GM12873 (cell line): ENCODE measurements around the gene NAPA.

ENCODE experiments used
- TF ChIP-seq, protein P1 (sequence below): IDR thresholded peaks from 2 replicates; pipeline ENCODE4 v1.5.1; 2012; ENCODE audit warnings: low read depth, mild to moderate bottlenecking, moderate library complexity, low read length, control low read depth; ENCODE audit not compliant: insufficient read depth; ENCODE audit errors: missing control alignments

Gene NAPA

DNA sequence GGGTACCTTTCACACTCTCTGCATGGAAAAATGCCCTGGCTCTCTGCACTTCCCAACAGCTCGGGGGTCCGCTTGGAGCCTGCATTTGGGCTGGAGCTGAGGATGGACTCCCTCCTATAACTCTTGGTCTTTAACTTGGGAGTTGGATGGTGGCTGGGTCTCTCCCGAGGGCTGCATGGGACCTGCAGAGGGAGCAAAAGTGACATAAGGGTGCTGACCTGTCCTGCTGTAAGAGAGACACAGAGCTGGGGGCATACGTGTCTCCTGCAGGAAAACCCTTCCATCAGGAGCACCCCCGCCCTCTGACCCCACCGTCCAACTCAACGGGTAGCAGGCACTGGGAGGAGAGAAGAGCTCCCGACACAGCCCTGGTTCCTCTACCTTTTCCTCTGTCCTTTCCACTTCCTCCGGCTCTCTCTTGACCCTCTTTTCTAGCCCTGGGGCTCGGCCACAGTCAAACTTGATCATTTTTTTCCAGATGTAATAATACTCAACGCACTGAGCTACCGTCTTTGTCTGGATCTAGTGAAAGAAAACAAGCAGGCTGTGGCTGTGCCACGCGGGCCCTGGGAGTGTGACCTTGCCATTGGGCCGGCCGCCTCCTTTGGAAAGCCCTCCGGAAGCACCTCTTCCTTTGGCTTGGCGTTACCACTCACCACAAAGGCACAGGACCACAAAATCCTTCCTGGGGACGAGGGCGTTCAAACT lies 6.8 kb upstream of the NAPA start:
- TF ChIP-seq, protein P1, sequence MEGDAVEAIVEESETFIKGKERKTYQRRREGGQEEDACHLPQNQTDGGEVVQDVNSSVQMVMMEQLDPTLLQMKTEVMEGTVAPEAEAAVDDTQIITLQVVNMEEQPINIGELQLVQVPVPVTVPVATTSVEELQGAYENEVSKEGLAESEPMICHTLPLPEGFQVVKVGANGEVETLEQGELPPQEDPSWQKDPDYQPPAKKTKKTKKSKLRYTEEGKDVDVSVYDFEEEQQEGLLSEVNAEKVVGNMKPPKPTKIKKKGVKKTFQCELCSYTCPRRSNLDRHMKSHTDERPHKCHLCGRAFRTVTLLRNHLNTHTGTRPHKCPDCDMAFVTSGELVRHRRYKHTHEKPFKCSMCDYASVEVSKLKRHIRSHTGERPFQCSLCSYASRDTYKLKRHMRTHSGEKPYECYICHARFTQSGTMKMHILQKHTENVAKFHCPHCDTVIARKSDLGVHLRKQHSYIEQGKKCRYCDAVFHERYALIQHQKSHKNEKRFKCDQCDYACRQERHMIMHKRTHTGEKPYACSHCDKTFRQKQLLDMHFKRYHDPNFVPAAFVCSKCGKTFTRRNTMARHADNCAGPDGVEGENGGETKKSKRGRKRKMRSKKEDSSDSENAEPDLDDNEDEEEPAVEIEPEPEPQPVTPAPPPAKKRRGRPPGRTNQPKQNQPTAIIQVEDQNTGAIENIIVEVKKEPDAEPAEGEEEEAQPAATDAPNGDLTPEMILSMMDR: no peak

DNA sequence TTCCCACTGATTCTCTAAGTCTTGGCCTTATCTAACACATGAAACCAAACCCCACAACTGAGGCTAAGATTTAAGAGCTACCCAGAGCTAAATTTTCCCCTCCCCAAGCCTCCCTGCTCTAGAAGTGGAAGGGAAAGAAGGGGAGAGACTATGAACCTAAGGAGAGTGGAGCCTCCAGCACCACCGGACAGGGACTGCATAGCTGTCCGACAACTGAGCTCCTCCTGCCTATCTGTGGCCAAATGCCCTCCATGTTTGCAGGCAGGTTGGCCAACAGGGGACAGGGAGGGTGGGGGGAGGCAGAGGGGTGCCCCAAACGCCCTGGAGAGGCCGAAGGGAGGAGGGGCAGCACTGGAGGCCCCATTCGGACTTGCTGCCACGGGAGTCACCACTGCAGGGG lies 6.0 kb upstream of the NAPA start:
- TF ChIP-seq, protein P1: no peak

DNA sequence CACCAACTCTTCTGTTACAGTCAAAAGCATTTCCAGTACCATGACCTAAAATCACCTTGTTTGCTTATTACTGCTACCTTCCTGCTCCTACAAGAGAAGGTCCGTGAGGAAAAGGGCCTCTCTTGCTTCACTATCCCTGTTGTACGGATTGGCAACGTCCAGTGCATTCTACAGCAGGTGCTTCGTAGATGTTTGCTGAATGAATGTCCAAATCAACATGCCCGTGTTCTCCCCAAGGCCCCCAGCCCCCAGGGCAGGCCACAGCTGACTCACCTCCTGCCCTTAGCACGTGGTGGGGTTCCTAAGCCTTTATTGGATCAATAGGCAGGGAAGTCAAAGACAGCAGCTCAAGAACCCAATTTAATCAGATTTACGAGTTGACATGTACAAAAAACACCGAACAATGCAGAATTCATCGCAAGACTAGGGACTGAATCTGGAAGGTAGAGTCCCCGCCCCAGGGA lies 5.5 kb upstream of the NAPA start:
- TF ChIP-seq, protein P1: no peak

DNA sequence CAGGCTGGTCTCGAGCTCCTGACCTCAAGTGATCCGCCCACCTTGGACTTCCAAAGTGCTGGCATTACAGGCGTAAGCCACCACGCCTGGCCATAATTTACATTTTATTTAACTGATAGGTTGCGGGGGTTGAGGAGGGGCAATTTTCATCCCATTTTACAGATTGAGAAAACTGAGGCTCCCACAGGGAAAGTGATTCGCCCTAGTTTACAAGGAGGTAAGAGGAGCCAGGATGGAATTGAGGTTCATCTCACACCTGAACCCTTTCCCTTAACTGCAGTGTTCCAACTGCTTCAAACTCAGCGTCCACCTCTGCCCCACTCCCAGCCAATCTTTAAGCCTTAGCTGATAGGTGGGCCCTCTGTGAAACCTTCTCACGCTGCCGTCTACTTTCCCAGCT lies 4.0 kb upstream of the NAPA start:
- TF ChIP-seq, protein P1: no peak

DNA sequence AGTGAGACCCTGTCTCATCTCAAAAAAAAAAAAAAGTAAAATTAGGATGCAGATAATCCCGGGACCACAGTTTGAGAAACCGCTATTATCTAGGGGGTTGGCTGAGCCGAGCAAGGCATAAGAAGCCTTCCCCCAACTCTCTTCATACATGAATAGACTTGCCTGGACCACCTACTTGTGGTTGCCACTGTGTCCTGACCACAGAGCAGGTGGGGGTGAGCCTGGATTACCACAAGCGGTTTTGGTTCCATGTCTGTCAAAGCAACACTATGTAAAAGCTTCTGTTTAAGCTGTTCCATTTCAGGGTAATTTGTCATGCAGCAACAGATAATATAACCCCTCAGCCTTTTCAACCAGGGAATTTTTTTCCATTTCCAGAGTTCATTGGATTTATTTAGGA lies 3.3 kb upstream of the NAPA start:
- TF ChIP-seq, protein P1: no peak

DNA sequence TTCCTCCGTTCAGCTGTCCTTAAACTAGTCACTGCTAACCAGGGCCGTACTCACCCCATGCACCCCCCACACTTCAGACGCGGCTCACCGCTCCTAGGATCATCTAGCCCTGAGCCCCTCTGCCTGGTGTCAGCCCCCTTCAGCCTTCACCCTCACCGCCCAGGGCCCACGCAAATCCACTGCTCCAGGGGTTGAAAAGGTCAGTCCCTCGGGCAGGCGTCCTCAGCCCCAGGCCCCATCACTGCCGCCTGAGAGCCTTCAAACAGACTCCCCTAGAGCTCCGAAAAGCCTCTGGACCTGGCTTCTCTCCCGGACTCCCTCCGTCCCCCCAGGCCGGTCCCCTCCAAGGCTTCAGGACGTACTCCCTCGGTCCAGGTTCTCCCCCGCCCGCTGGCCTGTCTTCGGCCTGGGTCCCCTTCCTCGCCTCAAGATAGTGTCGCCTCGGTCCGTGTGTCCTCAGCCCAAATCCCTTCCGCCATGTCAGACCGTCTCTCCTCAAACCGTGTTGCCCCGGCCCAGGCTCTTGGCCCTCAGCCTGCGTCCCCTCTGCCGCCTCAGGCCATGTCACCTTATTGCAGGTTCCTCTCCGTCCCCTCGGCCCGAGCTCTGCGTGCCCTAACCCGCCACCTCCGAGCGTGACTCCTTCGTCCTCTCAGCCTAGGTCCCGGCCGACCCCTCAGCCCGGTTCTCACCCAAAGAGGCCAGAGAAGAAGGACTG lies 553 bp downstream of the NAPA start:
- TF ChIP-seq, protein P1: no peak

DNA sequence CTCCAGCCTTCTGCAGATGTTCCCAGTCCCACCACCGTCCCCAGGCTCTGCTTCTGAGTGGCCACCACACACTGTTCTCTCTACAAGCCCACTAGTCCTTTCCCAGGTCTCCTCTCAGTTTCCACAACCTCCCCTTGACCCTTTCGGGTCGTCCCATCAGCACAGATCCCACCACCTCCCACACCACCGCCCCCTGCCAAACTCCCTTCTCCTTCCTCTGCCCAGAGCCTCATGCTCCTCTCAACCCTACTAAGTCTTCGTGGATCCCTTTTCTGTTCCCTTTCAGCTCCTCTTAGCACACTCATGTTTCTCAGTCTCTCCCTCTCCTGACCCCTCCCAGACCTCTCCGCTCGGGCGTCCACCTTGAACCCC lies 1.9 kb downstream of the NAPA start:
- TF ChIP-seq, protein P1: no peak
